GM23248 (cell line): ENCODE data around the gene MINDY3. TPM values are rescaled to one million over a fixed set of nuclear protein-coding genes. Genes with fewer than 3 reads are reported as not detected.
"Not testable (repeated sequence)": the region's sequence is repeated elsewhere in the genome, so short reads cannot be mapped to it uniquely, and the experiment has no call there.

Experiments
- DNase-seq: peaks from one replicate; pipeline ENCODE4 v3.0.0-alpha.2; 2015
- H2AFZ ChIP-seq: fragments of 200-600 bp; sonication (generic); 2 replicates; pipeline ENCODE4 v1.6.1; 2016; ENCODE audit warnings: antibody characterized with exemption
- H3F3A ChIP-seq: fragments of 200-600 bp; sonication (generic); 2 replicates; pipeline ENCODE4 v1.6.1; 2016; ENCODE audit warnings: mild to moderate bottlenecking, antibody characterized with exemption, mixed run types; ENCODE audit not compliant: insufficient read depth
- H3K27ac ChIP-seq: fragments of 200-600 bp; sonication (generic); 2 replicates; pipeline ENCODE4 v1.5.1; 2016; ENCODE audit warnings: mild to moderate bottlenecking
- H3K27me3 ChIP-seq: fragments of 200-600 bp; sonication (generic); replicated peaks from 2 replicates; pipeline ENCODE4 v1.6.1; 2016; ENCODE audit warnings: mild to moderate bottlenecking; ENCODE audit not compliant: insufficient read depth
- H3K36me3 ChIP-seq: fragments of 200-600 bp; sonication (generic); 2 replicates; pipeline ENCODE4 v1.6.1; 2016; ENCODE audit warnings: low read depth, mild to moderate bottlenecking
- H3K4me1 ChIP-seq: fragments of 200-600 bp; sonication (generic); 2 replicates; pipeline ENCODE4 v1.6.1; 2016; ENCODE audit warnings: mild to moderate bottlenecking; ENCODE audit not compliant: insufficient read depth
- H3K4me2 ChIP-seq: fragments of 200-600 bp; sonication (generic); one replicate; pipeline ENCODE4 v1.6.1; 2016; ENCODE audit warnings: mild to moderate bottlenecking; ENCODE audit not compliant: unreplicated experiment
- H3K4me3 ChIP-seq: fragments of 200-600 bp; sonication (generic); 2 replicates; pipeline ENCODE4 v1.5.1; 2016; ENCODE audit warnings: mild to moderate bottlenecking
- H3K79me2 ChIP-seq: fragments of 200-600 bp; sonication (generic); 2 replicates; pipeline ENCODE4 v1.6.1; 2016; ENCODE audit warnings: mild to moderate bottlenecking; ENCODE audit not compliant: insufficient read depth
- H3K9ac ChIP-seq: fragments of 200-600 bp; sonication (generic); 2 replicates; pipeline ENCODE4 v1.6.1; 2016; ENCODE audit warnings: mild to moderate bottlenecking
- H3K9me2 ChIP-seq: fragments of 200-600 bp; sonication (generic); 2 replicates; pipeline ENCODE4 v1.6.1; 2016; ENCODE audit warnings: mixed run types, mild to moderate bottlenecking, moderate library complexity; ENCODE audit not compliant: insufficient read depth
- H3K9me3 ChIP-seq: fragments of 200-600 bp; sonication (generic); one replicate; pipeline ENCODE4 v1.6.1; 2017; ENCODE audit warnings: low read depth
- H4K20me1 ChIP-seq: fragments of 200-600 bp; sonication (generic); 2 replicates; pipeline ENCODE4 v1.6.0; 2016; ENCODE audit not compliant: insufficient read depth
- EZH2 ChIP-seq: fragments of 200-600 bp; sonication (generic); IDR thresholded peaks from 2 replicates; pipeline ENCODE4 v1.6.1; 2018; ENCODE audit warnings: antibody characterized with exemption, mild to moderate bottlenecking; ENCODE audit not compliant: insufficient read depth, poor library complexity, severe bottlenecking
- EZH2phosphoT487 ChIP-seq: fragments of 200-600 bp; sonication (generic); IDR thresholded peaks from 2 replicates; pipeline ENCODE4 v1.6.1; 2018; ENCODE audit warnings: antibody characterized with exemption, moderate library complexity, mild to moderate bottlenecking, low read depth; ENCODE audit not compliant: insufficient read depth
- WGBS, 2 experiments: methylation state at CpG; one replicate each; pipeline ENCODE4 v1.1.6; 2015 to 2017; ENCODE audit warnings: low lambda C conversion rate in 2 of 2, low coverage in 1 of 2; ENCODE audit errors: missing lambda C conversion rate in 2 of 2; 5-methylcytosine and 5-hydroxymethylcytosine counted together
- in situ Hi-C: fragments of 300-500 bp; cut with MboI; formaldehyde crosslinking; loops from 2 replicates; pipeline ENCODE4 v1.15.0; 2020
- polyA plus RNA-seq: library from polyadenylated mRNA; unstranded; fragments of >200 nt; fragmentation: Nextera tagmentation; extraction: Ambion mirVana; gene quantifications from 2 replicates; pipeline ENCODE4 v1.2.1, GENCODE V29; 2016
- total RNA-seq: library from RNA; depleted of rRNA; stranded (reverse); fragments of >200 nt; shearing (Covaris generic); gene quantifications from 2 replicates; pipeline ENCODE4 v1.2.3, GENCODE V29; 2014

Gene MINDY3
- total and polyA plus RNA-seq, 2 experiments from 2014 or later: 37.2 to 43.1 TPM

- Histone ChIP-seq H2AFZ (no peak overlapping the region), H3K27me3 (peaks cover 41% of the 10 kb centered on the region), H3K79me2 (no peaks in the 10 kb centered on the region), H3K4me3 (no peak overlapping the region), H3K4me2 (no peak overlapping the region), H3K9me2 (no peaks in the 10 kb centered on the region), H3K9ac (no peak overlapping the region), H4K20me1 (no peaks in the 10 kb centered on the region), H3K9me3 (no peaks in the 10 kb centered on the region), H3K36me3 (no peaks in the 10 kb centered on the region), H3K4me1 (no peaks in the 10 kb centered on the region), H3K27ac (no peak overlapping the region), H3F3A (no peaks in the 10 kb centered on the region)
- in situ Hi-C loops: loop anchor here (25.0 kb wide), 2 partner anchors 908 to 1383 kb away; no protein-coding TSS in a partner anchor
- peak; percentile 57 for DNase-seq
- WGBS, 2 experiments: 50 to 54% methylated on average over 2 of the region's 2 CpGs
- no peak for TF ChIP-seq EZH2phosphoT487
- no peak for TF ChIP-seq EZH2
These were observed 18.8 kb upstream of the MINDY3 start for GRCh38 chr10:15879058-15879457.

GRCh38 chr10:15877836-15878576, 17.7 kb upstream of the MINDY3 start:
- Histone ChIP-seq H3K27ac (no peak overlapping the region), H3K4me1 (no peaks in the 10 kb centered on the region), H4K20me1 (no peaks in the 10 kb centered on the region), H3K9ac (no peak overlapping the region), H3K9me2 (no peaks in the 10 kb centered on the region), H2AFZ (no peak overlapping the region), H3K4me3 (no peak overlapping the region), H3K9me3 (no peaks in the 10 kb centered on the region), H3K4me2 (no peak overlapping the region), H3K36me3 (no peaks in the 10 kb centered on the region), H3K79me2 (no peaks in the 10 kb centered on the region), H3F3A (no peaks in the 10 kb centered on the region), H3K27me3 (peaks cover 32% of the 10 kb centered on the region)
- in situ Hi-C loops: loop anchor here (25.0 kb wide), 2 partner anchors 909 to 1384 kb away; no protein-coding TSS in a partner anchor
- no peak for DNase-seq
- WGBS, 2 experiments: 44 to 53% methylated on average over 14 of the region's 14 CpGs
- no peak for TF ChIP-seq EZH2phosphoT487
- no peak for TF ChIP-seq EZH2

GRCh38 chr10:15876274-15876673, 16.0 kb upstream of the MINDY3 start:
- peaks cover 26% of the 10 kb centered on the region for H3K27me3 ChIP-seq
- not testable (repeated sequence) for H3F3A ChIP-seq, DNase-seq, H3K4me1 ChIP-seq, H3K9me3 ChIP-seq, H4K20me1 ChIP-seq, H3K79me2 ChIP-seq, H3K4me2 ChIP-seq, H3K4me3 ChIP-seq, H3K27ac ChIP-seq, H3K36me3 ChIP-seq, H3K9ac ChIP-seq, H3K9me2 ChIP-seq, H2AFZ ChIP-seq
- in situ Hi-C loops: loop anchor here (25.0 kb wide), 2 partner anchors 911 to 1386 kb away; no protein-coding TSS in a partner anchor
- 22 to 26% methylated on average over 4 of the region's 4 CpGs for WGBS, 2 experiments

- H3K27ac ChIP-seq, H2AFZ ChIP-seq, H3F3A ChIP-seq, H3K36me3 ChIP-seq, DNase-seq, H3K4me1 ChIP-seq, in situ Hi-C loops, H4K20me1 ChIP-seq, H3K9me2 ChIP-seq, H3K4me2 ChIP-seq, H3K79me2 ChIP-seq, H3K9ac ChIP-seq, H3K4me3 ChIP-seq, H3K9me3 ChIP-seq: not testable (repeated sequence)
- 68 to 70% methylated on average over 4 of the region's 4 CpGs for WGBS, 2 experiments
- peaks cover 42% of the 10 kb centered on the region for H3K27me3 ChIP-seq
These were observed 12.3 kb upstream of the MINDY3 start for GRCh38 chr10:15872645-15873044.

- TF ChIP-seq EZH2phosphoT487 (no peak), EZH2 (no peak)
- H3F3A ChIP-seq: no peaks in the 10 kb centered on the region
- no peaks in the 10 kb centered on the region for H3K9me3 ChIP-seq
- H3K27ac ChIP-seq: no peak overlapping the region
- no peaks in the 10 kb centered on the region for H4K20me1 ChIP-seq
- WGBS, 2 experiments: 30 to 36% methylated on average over 1 of the region's 1 CpG
- H3K4me1 ChIP-seq: no peaks in the 10 kb centered on the region
- no peak overlapping the region for H2AFZ ChIP-seq
- in situ Hi-C loops: no loop called here
- no peak overlapping the region for H3K4me2 ChIP-seq
- H3K79me2 ChIP-seq: no peaks in the 10 kb centered on the region
- H3K36me3 ChIP-seq: no peaks in the 10 kb centered on the region
- no peak overlapping the region for H3K9ac ChIP-seq
- no peaks in the 10 kb centered on the region for H3K9me2 ChIP-seq
- no peak overlapping the region for H3K4me3 ChIP-seq
- no peak for DNase-seq
- H3K27me3 ChIP-seq: peaks cover 38% of the 10 kb centered on the region
These were observed 11.5 kb upstream of the MINDY3 start for GRCh38 chr10:15871823-15872222.
